Activated gamma-delta T cell treated with anti-CD3 and anti-CD28 coated beads, Interleukin-2, amount 50 U/mL, for 16 hours (primary cell): Measurements from ENCODE around the gene DIAPH2.
"Not testable (repeated sequence)": the region's sequence is repeated elsewhere in the genome, so short reads cannot be mapped to it uniquely, and the experiment has no call there.

ENCODE experiments used
- DNase-seq: peaks from one replicate; pipeline ENCODE4 v3.0.0-alpha.2; 2020; ENCODE audit warnings: low read depth

Gene DIAPH2

GRCh38 chrX:97389761-97390192, 705.1 kb downstream of the DIAPH2 start:
- DNase-seq: no peak

- DNase-seq: no peak
These were observed 712.7 kb downstream of the DIAPH2 start for GRCh38 chrX:97397371-97397770.

GRCh38 chrX:97398030-97398551, 713.4 kb downstream of the DIAPH2 start:
- no peak for DNase-seq

- DNase-seq: no peak
These were observed 714.8 kb downstream of the DIAPH2 start for GRCh38 chrX:97399400-97399799.

GRCh38 chrX:97400492-97400891, 715.9 kb downstream of the DIAPH2 start:
- no peak for DNase-seq

GRCh38 chrX:97401154-97401553, 716.5 kb downstream of the DIAPH2 start:
- DNase-seq: no peak

- no peak for DNase-seq
These were observed 717.0 kb downstream of the DIAPH2 start for GRCh38 chrX:97401586-97402136.

- no peak for DNase-seq
These were observed 717.7 kb downstream of the DIAPH2 start for GRCh38 chrX:97402333-97402732.

- DNase-seq: no peak
These were observed 718.3 kb downstream of the DIAPH2 start for GRCh38 chrX:97402903-97403302.

GRCh38 chrX:97405031-97405660, 720.5 kb downstream of the DIAPH2 start:
- DNase-seq: no peak

- DNase-seq: not testable (repeated sequence)
These were observed 725.2 kb downstream of the DIAPH2 start for GRCh38 chrX:97409632-97410415.

- DNase-seq: no peak
These were observed 731.8 kb downstream of the DIAPH2 start for GRCh38 chrX:97416461-97416860.

- DNase-seq: no peak
These were observed 744.5 kb downstream of the DIAPH2 start for GRCh38 chrX:97429101-97429500.

- DNase-seq: no peak
These were observed 746.6 kb downstream of the DIAPH2 start for GRCh38 chrX:97431281-97431680.

- DNase-seq: no peak
These were observed 761.7 kb downstream of the DIAPH2 start for GRCh38 chrX:97446298-97446882.

GRCh38 chrX:97447306-97447705, 762.7 kb downstream of the DIAPH2 start:
- DNase-seq: no peak

- no peak for DNase-seq
These were observed 767.6 kb downstream of the DIAPH2 start for GRCh38 chrX:97452283-97452682.

- DNase-seq: no peak
These were observed 777.1 kb downstream of the DIAPH2 start for GRCh38 chrX:97461763-97462162.

- DNase-seq: no peak
These were observed 786.4 kb downstream of the DIAPH2 start for GRCh38 chrX:97471071-97471470.

- DNase-seq: no peak
These were observed 790.3 kb downstream of the DIAPH2 start for GRCh38 chrX:97474933-97475332.

GRCh38 chrX:97479106-97479890, 794.7 kb downstream of the DIAPH2 start:
- no peak for DNase-seq

GRCh38 chrX:97481228-97481627, 796.6 kb downstream of the DIAPH2 start:
- DNase-seq: no peak
